CD4-positive, alpha-beta T cell (primary cell): Measurements from ENCODE around the gene PAGR1. TPM values are rescaled to one million over a fixed set of nuclear protein-coding genes. Genes with fewer than 3 reads are reported as not detected.

Source experiments
- ATAC-seq: fragments of 200-7000 bp; cut with Tn5 transposase; one replicate; pipeline ENCODE4 v1.10.0; 2022; ENCODE audit warnings: mild to moderate bottlenecking; ENCODE audit not compliant: poor library complexity
- CTCF ChIA-PET: fragments of 350-600 bp; sonication (Branson Sonifier 250); formaldehyde crosslinking; loops from one replicate; lab custom pipeline; 2021; ENCODE audit warnings: antibody characterized with exemption, inconsistent platforms; lab: Charles Lee
- POLR2A ChIA-PET: fragments of 350-600 bp; sonication (Branson Sonifier 250); formaldehyde crosslinking; loops from one replicate; lab custom pipeline; 2021; ENCODE audit warnings: antibody characterized with exemption, inconsistent platforms; lab: Charles Lee
- DNase-seq, 14 experiments: peaks; one replicate each; pipeline ENCODE4 v3.0.0-alpha.2; 2013 to 2020; ENCODE audit warnings: mixed read lengths in 2 of 14
- H3K27ac ChIP-seq, 2 donors: one replicate each; pipeline versions ENCODE4 v1.5.1 to v1.7.0; 2013; ENCODE audit warnings: low read length in 2 of 2, low read depth in 1 of 2, mild to moderate bottlenecking in 1 of 2
- H3K27me3 ChIP-seq, 2 experiments: 1 replicate in 1 of 2; 2 replicates in 1 of 2; pipeline versions ENCODE4 v1.6.1 to v1.7.0; 2013; ENCODE audit warnings: low read length in 2 of 2, control low read depth in 1 of 2, mild to moderate bottlenecking in 1 of 2, moderate library complexity in 1 of 2; ENCODE audit not compliant: insufficient read depth in 2 of 2, control insufficient read depth in 1 of 2
- H3K36me3 ChIP-seq: one replicate; pipeline ENCODE4 v1.6.1; 2013; ENCODE audit warnings: low read length, control low read depth; ENCODE audit not compliant: insufficient read depth
- H3K4me1 ChIP-seq: one replicate; pipeline ENCODE4 v1.6.1; 2013; ENCODE audit warnings: low read length, control low read depth; ENCODE audit not compliant: insufficient read depth
- H3K4me3 ChIP-seq: one replicate; pipeline ENCODE4 v1.5.1; 2013; ENCODE audit warnings: mild to moderate bottlenecking, low read length, moderate library complexity
- H3K9me3 ChIP-seq, 2 experiments: 1 replicate in 1 of 2; 2 replicates in 1 of 2; pipeline versions ENCODE4 v1.6.1 to v1.7.0; 2013; ENCODE audit warnings: low read length in 2 of 2, mild to moderate bottlenecking in 2 of 2, control low read depth in 1 of 2, moderate library complexity in 1 of 2; ENCODE audit not compliant: control insufficient read depth in 1 of 2, insufficient read depth in 1 of 2
- H3K27ac Mint-ChIP-seq: one replicate; pipeline ENCODE4 v1.8.0; 2020; ENCODE audit warnings: mixed read lengths
- H3K27me3 Mint-ChIP-seq: one replicate; pipeline ENCODE4 v1.8.0; 2021; ENCODE audit warnings: mixed read lengths
- H3K36me3 Mint-ChIP-seq: one replicate; pipeline ENCODE4 v1.8.0; 2021; ENCODE audit warnings: low read depth, mixed read lengths
- H3K4me1 Mint-ChIP-seq: one replicate; pipeline ENCODE4 v1.8.0; 2021; ENCODE audit warnings: low read depth, mixed read lengths
- H3K4me3 Mint-ChIP-seq: one replicate; pipeline ENCODE4 v1.8.0; 2020; ENCODE audit warnings: mild to moderate bottlenecking, mixed read lengths
- H3K9me3 Mint-ChIP-seq: one replicate; pipeline ENCODE4 v1.8.0; 2020; ENCODE audit warnings: mixed read lengths
- intact Hi-C, 2 experiments: fragments of 100-400 bp; cut with DNase I in 1 of 2; cut with micrococcal nuclease in 1 of 2; formaldehyde crosslinking; loops; one replicate each; pipeline versions ENCODE4 v1.15.1 to v1.9.0; 2023 to 2025; cut with DNase I, micrococcal nuclease
- total RNA-seq, 174 experiments: library from RNA in 2 of 174; stranded (reverse) in 2 of 174; gene quantifications; one replicate each; pipeline ENCODE4 v1.2.3 and lab custom pipeline; 2021 to 2026
- TF ChIP-seq, protein P1 (sequence below): fragments of 200-600 bp; IDR thresholded peaks from one replicate; pipeline ENCODE4 v1.8.0; 2022; ENCODE audit warnings: antibody characterized with exemption, mild to moderate bottlenecking

PAGR1 gene
- total RNA-seq, 2 experiments from 2014 or later: 20.3 TPM

DNA sequence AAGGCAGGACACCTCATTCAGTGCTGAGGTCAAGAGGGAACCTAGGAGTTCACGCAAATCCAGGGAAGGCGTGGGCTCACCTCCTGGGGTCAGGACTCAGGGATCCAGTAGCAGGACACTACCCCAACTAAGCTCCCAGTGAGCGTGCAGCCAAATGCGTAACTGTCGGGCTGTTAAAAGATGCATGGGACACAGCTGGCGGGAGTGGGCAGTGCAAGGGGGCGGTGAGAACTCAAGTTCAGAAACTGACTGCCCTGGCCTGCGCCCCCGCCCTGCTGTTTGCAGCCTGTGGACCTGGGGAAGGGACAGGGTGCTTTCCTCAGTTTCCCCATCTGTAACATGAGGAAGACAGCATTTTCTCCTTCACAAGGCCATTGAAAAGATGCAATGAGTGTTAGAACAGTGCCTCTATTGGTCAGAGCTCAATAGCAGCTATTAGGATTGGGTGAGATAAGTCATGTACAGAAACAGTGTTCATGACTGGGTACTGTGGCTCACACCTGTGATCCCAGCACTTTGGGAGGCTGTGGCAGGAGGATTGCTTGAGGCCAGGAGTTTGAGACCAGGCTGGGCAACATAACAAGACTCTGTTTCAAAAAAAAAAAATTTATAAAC is 26.9 kb downstream of the PAGR1 start:
- H3K27ac ChIP-seq: no peak overlapping the region
- Mint-ChIP-seq H3K9me3 (no peaks in the 10 kb centered on the region), H3K4me3 (no peak overlapping the region), H3K27ac (no peak overlapping the region), H3K36me3 (peaks cover 80% of the 10 kb centered on the region), H3K27me3 (no peaks in the 10 kb centered on the region), H3K4me1 (no peaks in the 10 kb centered on the region)
- CTCF ChIA-PET: interaction anchor here (0.7 to 1.1 kb wide), 3 partner anchors 22 to 52 kb away, joined by 3 to 4 read pairs (median 3); partner anchors contain the start of gene KIF22
- TF ChIP-seq, protein P1, sequence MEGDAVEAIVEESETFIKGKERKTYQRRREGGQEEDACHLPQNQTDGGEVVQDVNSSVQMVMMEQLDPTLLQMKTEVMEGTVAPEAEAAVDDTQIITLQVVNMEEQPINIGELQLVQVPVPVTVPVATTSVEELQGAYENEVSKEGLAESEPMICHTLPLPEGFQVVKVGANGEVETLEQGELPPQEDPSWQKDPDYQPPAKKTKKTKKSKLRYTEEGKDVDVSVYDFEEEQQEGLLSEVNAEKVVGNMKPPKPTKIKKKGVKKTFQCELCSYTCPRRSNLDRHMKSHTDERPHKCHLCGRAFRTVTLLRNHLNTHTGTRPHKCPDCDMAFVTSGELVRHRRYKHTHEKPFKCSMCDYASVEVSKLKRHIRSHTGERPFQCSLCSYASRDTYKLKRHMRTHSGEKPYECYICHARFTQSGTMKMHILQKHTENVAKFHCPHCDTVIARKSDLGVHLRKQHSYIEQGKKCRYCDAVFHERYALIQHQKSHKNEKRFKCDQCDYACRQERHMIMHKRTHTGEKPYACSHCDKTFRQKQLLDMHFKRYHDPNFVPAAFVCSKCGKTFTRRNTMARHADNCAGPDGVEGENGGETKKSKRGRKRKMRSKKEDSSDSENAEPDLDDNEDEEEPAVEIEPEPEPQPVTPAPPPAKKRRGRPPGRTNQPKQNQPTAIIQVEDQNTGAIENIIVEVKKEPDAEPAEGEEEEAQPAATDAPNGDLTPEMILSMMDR: no peak
- H3K4me1 ChIP-seq: no peaks in the 10 kb centered on the region
- POLR2A ChIA-PET: interaction anchor here (0.6 to 1.8 kb wide), 5 partner anchors 14 to 837 kb away, joined by 3 to 5 read pairs (median 3); no protein-coding TSS in a partner anchor
- H3K9me3 ChIP-seq: no peaks in the 10 kb centered on the region
- DNase-seq: no peak
- no peak overlapping the region for H3K4me3 ChIP-seq
- H3K36me3 ChIP-seq: peaks cover 92% of the 10 kb centered on the region
- intact Hi-C loops: no loop called here
- no peaks in the 10 kb centered on the region for H3K27me3 ChIP-seq
- ATAC-seq: no peak

DNA sequence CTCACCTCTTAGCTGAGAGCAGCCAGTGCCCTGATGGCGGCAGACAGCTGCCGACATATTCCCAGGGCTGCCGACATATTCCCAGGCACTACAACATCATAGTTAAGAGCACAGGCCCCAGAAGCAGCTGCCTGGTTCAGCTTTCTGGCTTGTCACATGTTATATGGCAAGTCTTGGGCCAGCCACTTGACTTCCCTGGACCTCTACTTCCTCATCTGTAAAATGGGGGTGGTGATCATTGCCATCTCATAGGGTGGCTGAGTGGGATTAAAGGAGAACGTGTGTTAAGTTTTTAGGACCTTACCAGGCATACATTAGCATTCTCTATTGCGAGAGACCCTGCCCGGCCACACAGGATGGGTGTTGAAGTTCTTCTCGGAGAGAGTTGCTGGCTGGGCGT is 28.0 kb downstream of the PAGR1 start:
- DNase-seq (no peak), ATAC-seq (no peak)
- intact Hi-C loops: no loop called here
- H3K27ac Mint-ChIP-seq: no peak overlapping the region
- peaks cover 7% of the 10 kb centered on the region for H3K4me1 Mint-ChIP-seq
- H3K36me3 Mint-ChIP-seq: peaks cover 80% of the 10 kb centered on the region
- ChIA-PET POLR2A (interaction anchor here (0.7 to 1.8 kb wide), 2 partner anchors 17 to 36 kb away, joined by 4 to 5 read pairs; no protein-coding TSS in a partner anchor), CTCF (interaction anchor here (1.0 to 1.1 kb wide), 2 partner anchors 23 to 53 kb away, joined by 3 to 4 read pairs; partner anchors contain the start of gene KIF22)
- Histone ChIP-seq H3K36me3 (peaks cover 84% of the 10 kb centered on the region), H3K4me1 (peaks cover 7% of the 10 kb centered on the region), H3K27ac (no peak overlapping the region), H3K4me3 (no peak overlapping the region), H3K9me3 (no peaks in the 10 kb centered on the region), H3K27me3 (no peaks in the 10 kb centered on the region)
- H3K4me3 Mint-ChIP-seq: no peak overlapping the region
- no peaks in the 10 kb centered on the region for H3K9me3 Mint-ChIP-seq
- no peaks in the 10 kb centered on the region for H3K27me3 Mint-ChIP-seq
- TF ChIP-seq, protein P1: no peak

DNA sequence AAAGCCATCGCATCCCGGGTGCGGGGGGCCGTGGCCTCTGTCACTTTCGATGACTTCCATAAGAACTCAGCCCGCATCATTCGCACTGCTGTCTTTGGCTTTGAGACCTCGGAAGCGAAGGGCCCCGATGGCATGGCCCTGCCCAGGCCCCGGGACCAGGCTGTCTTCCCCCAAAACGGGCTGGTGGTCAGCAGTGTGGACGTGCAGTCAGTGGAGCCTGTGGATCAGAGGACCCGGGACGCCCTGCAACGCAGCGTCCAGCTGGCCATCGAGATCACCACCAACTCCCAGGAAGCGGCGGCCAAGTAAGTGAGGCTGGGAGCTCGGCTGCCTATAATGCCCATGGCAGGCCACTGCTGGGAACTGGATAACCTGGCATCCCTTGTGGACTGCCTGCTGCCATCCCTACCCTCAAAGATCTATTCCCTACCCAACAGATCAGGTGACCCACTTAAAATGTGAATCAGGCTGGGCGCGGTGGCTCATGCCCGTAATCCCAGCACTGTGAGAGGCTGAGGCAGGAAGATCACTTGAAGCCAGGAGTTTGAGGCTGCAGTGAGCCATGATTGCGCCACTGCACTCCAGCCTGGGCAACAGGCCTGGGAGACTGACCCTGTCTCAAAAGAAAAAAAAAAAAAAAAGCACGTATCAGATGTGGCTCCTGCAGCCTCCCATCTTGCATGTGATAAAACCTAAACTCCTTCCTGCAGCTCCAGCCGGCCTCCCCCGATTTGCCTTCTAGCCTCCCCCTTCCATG is 28.8 kb downstream of the PAGR1 start:
- Mint-ChIP-seq H3K36me3 (peaks cover 72% of the 10 kb centered on the region), H3K27me3 (no peaks in the 10 kb centered on the region), H3K9me3 (no peaks in the 10 kb centered on the region), H3K4me3 (no peak overlapping the region), H3K4me1 (peaks cover 7% of the 10 kb centered on the region), H3K27ac (no peak overlapping the region)
- TF ChIP-seq, protein P1: no peak
- intact Hi-C loops: loop anchor here in 1 of 2 experiments (5.0 kb wide), 1 partner anchor 178 kb away; the partner anchor contains the start of gene C16orf92
- H3K27me3 ChIP-seq: no peaks in the 10 kb centered on the region
- ChIA-PET CTCF (no interaction called here), POLR2A (no interaction called here)
- H3K27ac ChIP-seq: no peak overlapping the region
- peaks cover 75% of the 10 kb centered on the region for H3K36me3 ChIP-seq
- no peak overlapping the region for H3K4me3 ChIP-seq
- DNase-seq (no peak), ATAC-seq (no peak)
- no peaks in the 10 kb centered on the region for H3K9me3 ChIP-seq
- H3K4me1 ChIP-seq: peaks cover 7% of the 10 kb centered on the region
